ENCODE measurements around the gene NBPF6.
"Not testable (repeated sequence)": the region's sequence is repeated elsewhere in the genome, so short reads cannot be mapped to it uniquely, and the experiment has no call there.

Gene NBPF6, protein sequence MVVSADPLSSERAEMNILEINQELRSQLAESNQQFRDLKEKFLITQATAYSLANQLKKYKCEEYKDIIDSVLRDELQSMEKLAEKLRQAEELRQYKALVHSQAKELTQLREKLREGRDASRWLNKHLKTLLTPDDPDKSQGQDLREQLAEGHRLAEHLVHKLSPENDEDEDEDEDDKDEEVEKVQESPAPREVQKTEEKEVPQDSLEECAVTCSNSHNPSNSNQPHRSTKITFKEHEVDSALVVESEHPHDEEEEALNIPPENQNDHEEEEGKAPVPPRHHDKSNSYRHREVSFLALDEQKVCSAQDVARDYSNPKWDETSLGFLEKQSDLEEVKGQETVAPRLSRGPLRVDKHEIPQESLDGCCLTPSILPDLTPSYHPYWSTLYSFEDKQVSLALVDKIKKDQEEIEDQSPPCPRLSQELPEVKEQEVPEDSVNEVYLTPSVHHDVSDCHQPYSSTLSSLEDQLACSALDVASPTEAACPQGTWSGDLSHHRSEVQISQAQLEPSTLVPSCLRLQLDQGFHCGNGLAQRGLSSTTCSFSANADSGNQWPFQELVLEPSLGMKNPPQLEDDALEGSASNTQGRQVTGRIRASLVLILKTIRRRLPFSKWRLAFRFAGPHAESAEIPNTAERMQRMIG

GRCh38 chr1:108450043-108450442 lies at the start of gene NBPF6:
TSS of gene NBPF6 (plus strand) at chr1:108450343. CDS start at chr1:108450602, 259 bp downstream.
- not testable (repeated sequence) for H3K4me1 Mint-ChIP-seq, H3K4me3 Mint-ChIP-seq, DNase-seq, H3K9me3 Mint-ChIP-seq, H3K27ac Mint-ChIP-seq, ATAC-seq, H3K27me3 Mint-ChIP-seq

GRCh38 chr1:108411098-108411833 lies 38.9 kb upstream of the NBPF6 start:
- H3K27ac Mint-ChIP-seq, H3K4me3 Mint-ChIP-seq, ATAC-seq, DNase-seq, H3K27me3 Mint-ChIP-seq, H3K9me3 Mint-ChIP-seq, H3K4me1 Mint-ChIP-seq: not testable (repeated sequence)

GRCh38 chr1:108420129-108420528 lies 30.0 kb upstream of the NBPF6 start:
- H3K4me3 Mint-ChIP-seq, H3K9me3 Mint-ChIP-seq, ATAC-seq, DNase-seq, H3K4me1 Mint-ChIP-seq, H3K27me3 Mint-ChIP-seq, H3K27ac Mint-ChIP-seq: not testable (repeated sequence)

DNA sequence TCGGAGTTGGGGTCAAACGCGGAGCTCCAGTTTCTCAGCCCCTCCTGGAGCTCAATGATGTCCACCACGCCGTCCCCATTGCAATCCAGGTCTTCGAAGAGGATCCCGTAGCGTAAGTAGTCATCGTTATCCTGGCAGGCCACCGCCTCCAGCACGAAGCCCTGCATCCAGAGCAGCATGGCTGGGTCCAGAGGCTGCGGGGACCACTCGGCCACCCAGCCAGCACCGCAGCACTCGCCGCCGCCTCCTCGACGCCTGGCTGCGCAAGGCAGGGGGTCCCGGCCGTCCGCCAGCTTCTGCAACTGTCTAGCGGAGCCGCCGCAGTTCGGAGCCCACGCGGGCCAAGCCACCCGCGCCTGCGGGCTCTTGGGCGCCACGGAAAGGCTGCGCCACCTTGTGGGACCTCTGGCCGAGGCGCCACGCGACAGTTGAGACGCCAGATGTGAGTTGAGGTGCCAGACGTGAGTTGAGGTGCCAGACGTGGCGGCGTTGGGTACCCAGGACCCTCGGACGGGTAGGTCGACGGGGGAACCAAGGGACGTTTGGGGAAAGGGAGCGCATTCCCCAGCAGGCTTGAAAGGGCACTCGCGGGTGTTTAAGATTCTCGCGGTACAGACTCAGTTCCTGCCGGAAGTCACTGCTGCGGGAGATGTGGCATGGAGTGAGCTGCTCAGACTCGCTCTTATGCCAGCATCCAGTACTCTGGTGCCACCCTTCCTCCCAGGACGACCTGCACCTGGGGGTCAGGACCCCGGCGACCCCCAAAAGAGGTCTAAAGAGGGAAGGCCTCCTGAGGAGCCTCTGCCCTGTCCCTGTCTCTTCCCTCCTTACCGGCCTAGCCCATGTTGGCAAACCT lies 28.9 kb upstream of the NBPF6 start:
- not testable (repeated sequence) for H3K4me3 Mint-ChIP-seq, H3K27me3 Mint-ChIP-seq, DNase-seq, H3K4me1 Mint-ChIP-seq, H3K27ac Mint-ChIP-seq, H3K9me3 Mint-ChIP-seq
- peak; percentile 92 for ATAC-seq

- DNase-seq, H3K27me3 Mint-ChIP-seq, H3K4me3 Mint-ChIP-seq, H3K4me1 Mint-ChIP-seq, ATAC-seq, H3K9me3 Mint-ChIP-seq, H3K27ac Mint-ChIP-seq: not testable (repeated sequence)
These were observed 23.3 kb upstream of the NBPF6 start for GRCh38 chr1:108426877-108427276.

- not testable (repeated sequence) for ATAC-seq, H3K9me3 Mint-ChIP-seq, H3K27me3 Mint-ChIP-seq, H3K4me1 Mint-ChIP-seq, H3K4me3 Mint-ChIP-seq, H3K27ac Mint-ChIP-seq, DNase-seq
These were observed 18.1 kb upstream of the NBPF6 start for GRCh38 chr1:108432002-108432401.

GRCh38 chr1:108433404-108433803 lies 16.7 kb upstream of the NBPF6 start:
- not testable (repeated sequence) for H3K4me1 Mint-ChIP-seq, H3K27me3 Mint-ChIP-seq, ATAC-seq, DNase-seq, H3K4me3 Mint-ChIP-seq, H3K9me3 Mint-ChIP-seq, H3K27ac Mint-ChIP-seq

DNA sequence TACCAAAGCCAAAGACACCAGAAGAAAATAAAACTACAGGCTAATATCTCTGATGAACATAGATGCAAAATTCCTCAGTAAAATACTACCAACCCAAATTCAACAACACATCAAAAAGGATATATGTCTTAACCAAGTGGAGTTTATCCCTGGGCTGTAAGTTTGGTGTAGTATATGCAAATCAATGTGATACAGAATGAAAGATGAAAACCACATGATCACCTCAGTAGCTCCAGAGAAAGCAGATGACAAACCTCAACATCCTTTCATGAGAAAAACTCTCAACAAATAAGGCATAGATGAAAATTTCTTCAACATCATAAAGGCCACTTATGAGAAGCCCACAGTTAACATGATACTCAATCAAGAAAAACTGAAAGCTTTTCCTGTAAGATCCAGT lies 11.6 kb upstream of the NBPF6 start:
- H3K27me3 Mint-ChIP-seq, H3K9me3 Mint-ChIP-seq, H3K4me1 Mint-ChIP-seq, H3K4me3 Mint-ChIP-seq, DNase-seq, H3K27ac Mint-ChIP-seq: not testable (repeated sequence)
- peak; percentile 97 for ATAC-seq

- not testable (repeated sequence) for H3K27ac Mint-ChIP-seq, ATAC-seq, DNase-seq, H3K4me3 Mint-ChIP-seq, H3K27me3 Mint-ChIP-seq, H3K4me1 Mint-ChIP-seq, H3K9me3 Mint-ChIP-seq
These were observed 4.4 kb downstream of the NBPF6 start for GRCh38 chr1:108454521-108454920.

- not testable (repeated sequence) for H3K4me1 Mint-ChIP-seq, H3K4me3 Mint-ChIP-seq, DNase-seq, H3K9me3 Mint-ChIP-seq, H3K27me3 Mint-ChIP-seq, H3K27ac Mint-ChIP-seq
- ATAC-seq, result peak; percentile 73
These were observed 8.5 kb downstream of the NBPF6 start for GRCh38 chr1:108458661-108459060.

DNA sequence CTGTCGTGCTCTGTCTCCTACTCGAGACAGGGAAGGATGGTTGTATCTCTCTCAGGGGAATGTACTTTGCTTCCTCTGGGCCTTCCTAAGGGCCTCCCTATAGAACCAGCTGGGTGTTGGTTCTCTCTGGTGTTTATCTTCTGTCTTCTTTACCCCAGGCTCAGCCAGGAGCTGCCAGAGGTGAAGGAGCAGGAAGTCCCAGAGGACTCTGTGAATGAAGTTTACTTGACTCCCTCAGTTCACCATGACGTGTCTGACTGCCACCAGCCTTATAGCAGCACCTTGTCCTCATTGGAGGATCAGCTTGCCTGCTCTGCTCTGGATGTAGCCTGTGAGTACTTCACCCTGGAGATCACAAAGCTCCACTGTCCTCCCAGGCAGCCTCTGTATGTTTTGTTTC lies 11.6 kb downstream of the NBPF6 start:
- not testable (repeated sequence) for H3K27me3 Mint-ChIP-seq, H3K4me1 Mint-ChIP-seq, H3K27ac Mint-ChIP-seq, H3K9me3 Mint-ChIP-seq, H3K4me3 Mint-ChIP-seq, ATAC-seq, DNase-seq

GRCh38 chr1:108463962-108464361 lies 13.8 kb downstream of the NBPF6 start:
- not testable (repeated sequence) for H3K9me3 Mint-ChIP-seq, ATAC-seq, H3K4me3 Mint-ChIP-seq, H3K27ac Mint-ChIP-seq, H3K4me1 Mint-ChIP-seq, DNase-seq, H3K27me3 Mint-ChIP-seq

DNA sequence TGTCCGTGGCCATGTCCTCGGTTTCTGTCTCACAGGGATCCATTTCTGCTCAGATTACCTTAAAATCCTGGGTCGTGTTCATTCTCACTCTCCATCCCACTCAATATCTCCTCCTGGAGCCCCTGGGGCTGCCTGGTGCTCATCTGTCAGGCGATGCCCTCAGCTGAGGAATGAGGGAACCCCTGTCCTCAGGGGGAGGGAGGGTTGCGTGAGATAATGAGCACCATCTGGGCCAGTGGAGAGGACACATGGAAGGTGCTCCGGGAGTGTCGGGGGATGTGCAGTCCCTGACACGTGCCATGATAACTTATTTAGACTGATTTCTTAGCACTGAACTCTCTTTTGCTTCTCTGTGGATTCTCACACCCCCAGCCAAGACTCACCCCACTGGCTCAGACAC lies 16.0 kb downstream of the NBPF6 start:
- H3K27ac Mint-ChIP-seq, H3K27me3 Mint-ChIP-seq, H3K4me1 Mint-ChIP-seq, DNase-seq, H3K4me3 Mint-ChIP-seq, H3K9me3 Mint-ChIP-seq, ATAC-seq: not testable (repeated sequence)

GRCh38 chr1:108467155-108467554 lies 17.0 kb downstream of the NBPF6 start:
- ATAC-seq, DNase-seq, H3K4me1 Mint-ChIP-seq, H3K4me3 Mint-ChIP-seq, H3K27ac Mint-ChIP-seq, H3K27me3 Mint-ChIP-seq, H3K9me3 Mint-ChIP-seq: not testable (repeated sequence)

DNA sequence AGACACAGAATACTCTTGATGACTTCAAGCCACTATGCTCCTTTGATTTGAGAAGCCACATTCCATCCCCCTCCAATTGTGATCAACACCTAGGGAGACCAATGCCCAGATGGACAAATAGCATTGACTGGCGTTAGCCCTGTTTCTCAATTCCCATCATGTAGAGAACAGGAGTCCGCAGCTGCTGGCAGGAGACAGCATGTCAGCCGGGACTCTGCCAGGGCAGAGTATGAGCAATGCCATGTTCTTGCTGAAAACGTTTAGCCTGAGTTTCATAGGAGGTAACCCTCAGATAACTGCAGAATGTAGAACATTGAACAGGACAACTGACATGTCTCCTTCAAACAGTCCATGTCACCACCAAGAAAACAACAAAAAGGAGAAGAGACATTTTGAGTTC lies 20.6 kb downstream of the NBPF6 start:
- peaks cover 40% of the 10 kb centered on the region for H3K27me3 Mint-ChIP-seq
- DNase-seq, H3K4me3 Mint-ChIP-seq, ATAC-seq, H3K4me1 Mint-ChIP-seq, H3K27ac Mint-ChIP-seq, H3K9me3 Mint-ChIP-seq: not testable (repeated sequence)
